Pancreas (tissue), 10 donors: Measurements from ENCODE around the gene FAM131A. TPM values are rescaled to one million over a fixed set of nuclear protein-coding genes. Genes with fewer than 3 reads are reported as not detected.
A peak's percentile ranks its signal among the peaks of the same experiment; 100 is the strongest.

Source experiments
- ATAC-seq, 4 donors: fragments of 200-7000 bp; cut with Tn5 transposase; one replicate each; pipeline versions ENCODE4 v1.8.0 to v1.9.1; 2020; ENCODE audit warnings: mild to moderate bottlenecking in 4 of 4, moderate library complexity in 4 of 4
- DNase-seq, 6 donors: peaks; one replicate each; pipeline ENCODE4 v3.0.0-alpha.2; 2020
- FAIRE-seq: peaks from 2 replicates; lab custom pipeline; 2012; peaks lifted over from hg19 to GRCh38; lab: Jason Lieb, UNC
- H3K27ac ChIP-seq, 4 donors: fragments of 200-600 bp; sonication (generic); 1 replicate in 3 of 4; 2 replicates in 1 of 4; pipeline versions ENCODE4 v1.5.0 to v1.8.0; 2020
- H3K27me3 ChIP-seq, 4 donors: fragments of 200-600 bp; one replicate each; pipeline ENCODE4 v1.8.0; 2021
- H3K36me3 ChIP-seq, 3 donors: fragments of 200-600 bp; sonication (generic) in 1 of 3; one replicate each; pipeline versions ENCODE4 v1.5.0 to v1.8.0; 2020 to 2021
- H3K4me1 ChIP-seq, 3 donors: fragments of 200-600 bp; one replicate each; pipeline ENCODE4 v1.8.0; 2021
- H3K4me3 ChIP-seq, 4 donors: fragments of 200-600 bp; sonication (generic) in 2 of 4; one replicate each; pipeline versions ENCODE4 v1.5.0 to v1.8.0; 2020 to 2021
- H3K9me3 ChIP-seq, 4 donors: fragments of 200-600 bp; one replicate each; pipeline ENCODE4 v1.8.0; 2021
- CTCF ChIP-seq, 4 donors: fragments of 200-600 bp; sonication (generic) in 3 of 4; IDR thresholded peaks; one replicate each; pipeline versions ENCODE4 v1.5.0 to v1.8.0; 2021; ENCODE audit warnings: antibody characterized with exemption in 4 of 4
- WGBS, 2 donors: extraction: QIAGEN DNeasy Blood & Tissue Kit; methylation state at CpG; one replicate each; pipeline ENCODE4 v1.1.7; 2013; 5-methylcytosine and 5-hydroxymethylcytosine counted together
- intact Hi-C, 3 donors: fragments of 100-400 bp; cut with DNase I; formaldehyde crosslinking; loops; one replicate each; pipeline versions ENCODE4 v1.11.1 to v1.14.2; 2022
- polyA plus RNA-seq, 2 donors: library from polyadenylated mRNA; stranded (reverse); fragments of 200-250 nt; gene quantifications; one replicate each; pipeline ENCODE4 v1.2.3, GENCODE V29; 2013
- total RNA-seq, 6 donors: library from RNA; stranded (reverse); fragmentation: NEBNext Ultra II Directional in 4 of 6; extraction: Animal tissue kit (Norgen Biotek cat#: 25700) in 4 of 6; gene quantifications; one replicate each; pipeline versions ENCODE4 v1.2.1 to v1.2.4, GENCODE V29; 2021 to 2023
- donor health status: healthy with polysubstance abuse.
- donor health status: DM: no; HTN: no; CAD: no; lungs with moderate emphysema.
- donor health status: DM: no; HTN: no; CAD: no.
- donor health status: control.
- donor health status: control.
- donor health status: Bipolar disorder and iron deficiency.
- donor health status: DM: yes; HTN: yes; CAD: no.
- donor health status: DM: no; HTN: no; CAD: no.
- donor health status: DM: no; HTN: no; CAD: no.
- donor health status: DM: yes; HTN: yes; CAD: no.

Gene FAM131A
- total and polyA plus RNA-seq, 8 donors = 4.0 to 22.5 (median 7.9) TPM

GRCh38 chr3:184321666-184322065 is 15.7 kb upstream of the FAM131A start:
- peaks cover 26 to 63% (median 61%) of the 10 kb centered on the region in 3 donors for H3K36me3 ChIP-seq
- FAIRE-seq (no peak), DNase-seq (peak in 2 of 6 donors; percentile 16 to 42), ATAC-seq (no peak)
- H3K4me1 ChIP-seq = peaks cover 27 to 34% (median 30%) of the 10 kb centered on the region in 3 donors
- H3K27ac ChIP-seq = no peak overlapping the region
- intact Hi-C loops = no loop called here
- TF ChIP-seq CTCF (IDR thresholded peaks at IDR 0.05) = no peak
- 86 to 90% methylated on average over 5 of the region's 5 CpGs for WGBS, 2 donors
- no peaks in the 10 kb centered on the region for H3K27me3 ChIP-seq
- H3K4me3 ChIP-seq = no peak overlapping the region
- no peaks in the 10 kb centered on the region for H3K9me3 ChIP-seq

- TF ChIP-seq CTCF (IDR thresholded peaks at IDR 0.05) = no peak
- WGBS, 2 donors = 79 to 81% methylated on average over 20 of the region's 20 CpGs
- FAIRE-seq = no peak
- no peak overlapping the region for H3K27ac ChIP-seq
- ATAC-seq = no peak
- no peaks in the 10 kb centered on the region for H3K9me3 ChIP-seq
- no peak overlapping the region for H3K4me3 ChIP-seq
- peak in 1 of 6 donors; percentile 26 for DNase-seq
- H3K27me3 ChIP-seq = no peaks in the 10 kb centered on the region
- intact Hi-C loops = no loop called here
- peaks cover 26 to 75% (median 73%) of the 10 kb centered on the region in 3 donors for H3K36me3 ChIP-seq
- peaks cover 18 to 22% (median 22%) of the 10 kb centered on the region in 3 donors for H3K4me1 ChIP-seq
Observed at GRCh38 chr3:184322731-184323487, 14.5 kb upstream of the FAM131A start.

GRCh38 chr3:184323696-184324095 is 13.7 kb upstream of the FAM131A start:
- Histone ChIP-seq H3K36me3 (peaks cover 26 to 83% (median 79%) of the 10 kb centered on the region in 3 donors), H3K27me3 (no peaks in the 10 kb centered on the region), H3K4me1 (peaks cover 10 to 15% (median 14%) of the 10 kb centered on the region in 3 donors), H3K9me3 (no peaks in the 10 kb centered on the region), H3K4me3 (no peak overlapping the region), H3K27ac (no peak overlapping the region)
- DNase-seq = peak in 1 of 6 donors; percentile 10
- intact Hi-C loops = no loop called here
- no peak for ATAC-seq
- WGBS, 2 donors = 84 to 85% methylated on average over 8 of the region's 8 CpGs
- no peak for FAIRE-seq
- no peak for TF ChIP-seq CTCF (IDR thresholded peaks at IDR 0.05)

GRCh38 chr3:184325269-184325668 is 12.1 kb upstream of the FAM131A start:
- 85 to 89% methylated on average over 13 of the region's 13 CpGs for WGBS, 2 donors
- H3K36me3 ChIP-seq = peaks cover 34 to 95% (median 91%) of the 10 kb centered on the region in 3 donors
- H3K4me1 ChIP-seq = peaks cover 5 to 8% (median 6%) of the 10 kb centered on the region in 3 donors
- TF ChIP-seq CTCF (IDR thresholded peaks at IDR 0.05) = no peak
- no peak for FAIRE-seq
- H3K9me3 ChIP-seq = no peaks in the 10 kb centered on the region
- no peak overlapping the region for H3K27ac ChIP-seq
- no peaks in the 10 kb centered on the region for H3K27me3 ChIP-seq
- no peak overlapping the region for H3K4me3 ChIP-seq
- DNase-seq = no peak
- intact Hi-C loops = no loop called here
- no peak for ATAC-seq
